GM12878 (cell line): ENCODE measurements around the gene RGS4. TPM values are rescaled to one million over a fixed set of nuclear protein-coding genes. Genes with fewer than 3 reads are reported as not detected.

Source experiments
- ATAC-seq: fragments of 200-7000 bp; cut with Tn5 transposase; 3 replicates; pipeline ENCODE4 v1.9.1; 2020; ENCODE audit warnings: mild to moderate bottlenecking, moderate library complexity
- BruUV-seq: library from RNA; stranded (reverse); fragments of 400-500 nt; replicated peaks from 2 replicates; lab custom pipeline; 2021; lab: Mats Ljungman, UMichigan
- CTCF ChIA-PET: fragments of 300-600 bp; sonication (Branson Sonifier 250); formaldehyde crosslinking; extraction: SDS; loops from one replicate; lab custom pipeline; 2021; ENCODE audit warnings: inconsistent platforms; lab: Yijun Ruan, JAX
- POLR2A ChIA-PET: fragments of 350-600 bp; formaldehyde crosslinking; extraction: SDS; loops from one replicate; lab custom pipeline; 2021; ENCODE audit warnings: inconsistent platforms; lab: Charles Lee
- RAD21 ChIA-PET: fragments of 300-600 bp; sonication (Branson Sonifier 250); formaldehyde crosslinking; loops from one replicate; lab custom pipeline; 2023; ENCODE audit warnings: antibody characterized with exemption; ENCODE audit not compliant: unreplicated experiment; lab: Charles Lee
- SMC1A ChIA-PET: fragments of 300-600 bp; sonication (Branson Sonifier 250); formaldehyde crosslinking; loops from one replicate; lab custom pipeline; 2023; ENCODE audit not compliant: unreplicated experiment, uncharacterized antibody; lab: Charles Lee
- DNase-seq: peaks from one replicate; pipeline ENCODE4 v3.0.0-alpha.2; 2011; ENCODE audit warnings: low read depth, low spot score
- FAIRE-seq: peaks from 3 replicates; lab custom pipeline; 2011; peaks lifted over from hg19 to GRCh38; lab: Jason Lieb, UNC
- H2AFZ ChIP-seq: 2 replicates; pipeline ENCODE4 v1.6.0; 2011; ENCODE audit warnings: low read depth, low read length, control low read depth; ENCODE audit not compliant: control insufficient read depth
- H3K27ac ChIP-seq: 2 replicates; pipeline ENCODE4 v1.5.1; 2011; ENCODE audit warnings: control low read depth; ENCODE audit not compliant: control insufficient read depth, insufficient read depth
- H3K27me3 ChIP-seq, 2 experiments: replicated peaks in 1 of 2; 2 replicates each; pipeline versions ENCODE4 v1.6.0 to v1.6.1; 2011; ENCODE audit warnings: low read length in 1 of 2; ENCODE audit not compliant: control insufficient read depth in 2 of 2, insufficient read depth in 2 of 2
- H3K36me3 ChIP-seq, 2 experiments: 2 replicates each; pipeline ENCODE4 v1.5.1; 2011; ENCODE audit warnings: low read length in 1 of 2; ENCODE audit not compliant: control insufficient read depth in 2 of 2, insufficient read depth in 2 of 2
- H3K4me1 ChIP-seq: 2 replicates; pipeline ENCODE4 v1.6.1; 2011; ENCODE audit warnings: mild to moderate bottlenecking, low read length, moderate library complexity, mixed read lengths; ENCODE audit not compliant: control insufficient read depth, insufficient read depth
- H3K4me2 ChIP-seq: 2 replicates; pipeline ENCODE4 v1.6.0; 2011; ENCODE audit warnings: control low read depth; ENCODE audit not compliant: control insufficient read depth, insufficient read depth
- H3K4me3 ChIP-seq: fragments of 200-600 bp; sonication (generic); 2 replicates; pipeline ENCODE4 v1.5.1; 2016
- H3K79me2 ChIP-seq: 2 replicates; pipeline ENCODE4 v1.6.0; 2011; ENCODE audit warnings: low read length; ENCODE audit not compliant: control insufficient read depth, insufficient read depth
- H3K9ac ChIP-seq: 2 replicates; pipeline ENCODE4 v1.8.0; 2011; ENCODE audit warnings: low read length, control low read depth, mixed read lengths; ENCODE audit not compliant: control insufficient read depth, insufficient read depth
- H3K9me3 ChIP-seq: replicated peaks from 3 replicates; pipeline ENCODE4 v1.5.1; 2011; ENCODE audit warnings: mild to moderate bottlenecking, low read length; ENCODE audit not compliant: control insufficient read depth, insufficient read depth
- H4K20me1 ChIP-seq: 2 replicates; pipeline ENCODE4 v1.6.0; 2011; ENCODE audit not compliant: control insufficient read depth, insufficient read depth
- CBFB ChIP-seq: IDR thresholded peaks from 2 replicates; pipeline ENCODE4 v1.6.1; 2016; ENCODE audit warnings: antibody characterized with exemption, low read depth
- CTCF ChIP-seq, 3 experiments: IDR thresholded peaks in 2 of 3; conservative IDR thresholded peaks in 1 of 3; 2 replicates each; pipeline ENCODE4 v1.5.1; 2011; ENCODE audit warnings: low read depth in 3 of 3, low read length in 3 of 3, mild to moderate bottlenecking in 3 of 3, control low read depth in 2 of 3, moderate library complexity in 2 of 3, inconsistent platforms in 1 of 3, mixed read lengths in 1 of 3; ENCODE audit not compliant: control insufficient read depth in 2 of 3, insufficient read depth in 1 of 3; ENCODE audit errors: extremely low read depth in 1 of 3
- HDAC2 ChIP-seq: fragments of 200-600 bp; sonication (generic); IDR thresholded peaks from 2 replicates; pipeline ENCODE4 v1.6.1; 2017
- IRF3 ChIP-seq: fragments of 450-650 bp; IDR thresholded peaks from 2 replicates; pipeline ENCODE4 v1.6.1; 2014; ENCODE audit warnings: mild to moderate bottlenecking
- MTA2 ChIP-seq: fragments of 450-650 bp; IDR thresholded peaks from 2 replicates; pipeline ENCODE4 v1.6.1; 2016; ENCODE audit warnings: low read depth, mild to moderate bottlenecking, moderate library complexity
- NKRF ChIP-seq: fragments of 450-650 bp; conservative IDR thresholded peaks from 2 replicates; pipeline ENCODE4 v1.6.1; 2017; ENCODE audit warnings: mild to moderate bottlenecking, moderate library complexity
- RAD21 ChIP-seq: IDR thresholded peaks from 2 replicates; pipeline ENCODE4 v1.6.1; 2011; ENCODE audit warnings: mild to moderate bottlenecking, low read depth, low read length, moderate library complexity; ENCODE audit not compliant: insufficient read depth
- SMAD1 ChIP-seq: fragments of 450-650 bp; IDR thresholded peaks from 2 replicates; pipeline ENCODE4 v1.6.1; 2018; ENCODE audit warnings: mild to moderate bottlenecking, low read depth; ENCODE audit not compliant: partially characterized antibody
- SP1 ChIP-seq: IDR thresholded peaks from one replicate; pipeline ENCODE4 v1.6.1; 2011; ENCODE audit warnings: low read depth, low read length
- SREBF2 ChIP-seq: IDR thresholded peaks from 2 replicates; pipeline ENCODE4 v1.6.1; 2012; ENCODE audit warnings: mild to moderate bottlenecking, low read length
- STAT3 ChIP-seq: IDR thresholded peaks from 2 replicates; pipeline ENCODE4 v1.6.1; 2011; ENCODE audit warnings: low read depth, low read length, improper control_type of control experiment
- TARDBP ChIP-seq: IDR thresholded peaks from 2 replicates; pipeline ENCODE4 v1.6.1; 2016; ENCODE audit warnings: borderline replicate concordance
- ZNF24 ChIP-seq: fragments of 450-650 bp; IDR thresholded peaks from 2 replicates; pipeline ENCODE4 v1.6.1; 2017; ENCODE audit warnings: antibody characterized with exemption, mild to moderate bottlenecking
- ZNF384 ChIP-seq: IDR thresholded peaks from 2 replicates; pipeline ENCODE4 v1.6.1; 2012; ENCODE audit warnings: low read depth, mild to moderate bottlenecking, low read length, improper control_type of control experiment, borderline replicate concordance
- WGBS: methylation state at CpG from one replicate; pipeline ENCODE4 v1.1.6; 2016; ENCODE audit warnings: low lambda C conversion rate; ENCODE audit not compliant: insufficient replicate concordance, insufficient coverage; ENCODE audit errors: missing lambda C conversion rate; 5-methylcytosine and 5-hydroxymethylcytosine counted together
- in situ Hi-C: fragments of 300-500 bp; cut with MboI; formaldehyde crosslinking; loops from 9 replicates; pipeline ENCODE4 v1.14.3; 2018; ENCODE audit warnings: mixed read lengths
- intact Hi-C: fragments of 100-400 bp; cut with micrococcal nuclease; formaldehyde crosslinking; loops from one replicate; pipeline ENCODE4 v1.14.2; 2022; ENCODE audit not compliant: unreplicated experiment
- polyA plus RNA-seq, 11 experiments: library from polyadenylated mRNA; depleted of rRNA in 4 of 11; unstranded in 6 of 11; stranded (reverse) in 5 of 11; fragments of >200 nt; fragmentation: Nextera tagmentation in 4 of 11; fragmentation: Illumina TruSeq in 1 of 11; extraction: Ambion mirVana in 4 of 11; extraction: Trizol in 1 of 11; gene quantifications; 1 replicate in 1 of 11; 2 replicates in 10 of 11; pipeline versions ENCODE4 v1.2.1 to v1.2.3, GENCODE V29; 2011 to 2016; ENCODE audit warnings: inconsistent platforms in 2 of 11, missing spikeins in 2 of 11, low read depth in 1 of 11
- total RNA-seq, 4 experiments: library from RNA; depleted of rRNA in 3 of 4; stranded (reverse); fragments of >200 nt in 3 of 4; fragmentation: Illumina TruSeq in 1 of 4; extraction: Trizol in 1 of 4; gene quantifications; 2 replicates each; pipeline versions ENCODE4 v1.2.1 to v1.2.3, GENCODE V29; 2013 to 2021

Gene RGS4
- total and polyA plus RNA-seq, 10 of the 15 experiments (the other 5 are each of a cell fraction or from before 2014, with no cell fraction given): 0.05 to 0.14 TPM; not detected in 8

- H2AFZ ChIP-seq: no peak overlapping the region
- DNase-seq (no peak), ATAC-seq (no peak), FAIRE-seq (no peak)
- BruUV-seq: no TSS peak
- H3K9ac ChIP-seq: no peak overlapping the region
- no peak overlapping the region for H3K4me3 ChIP-seq
- POLR2A ChIA-PET: no interaction called here
- peaks cover 0 to 8% of the 10 kb centered on the region in 2 experiments; a peak in 1 of 4 replicates for H3K27me3 ChIP-seq
- CTCF ChIA-PET: interaction anchor here (0.9 kb wide), 1 partner anchor 248 kb away, joined by 3 read pairs; no protein-coding TSS in a partner anchor
- no peaks in the 10 kb centered on the region for H3K79me2 ChIP-seq
- SMC1A ChIA-PET: no interaction called here
- H3K36me3 ChIP-seq: no peaks in the 10 kb centered on the region
- 0% methylated on average over 2 of the region's 2 CpGs for WGBS
- TF ChIP-seq IRF3 (no peak), STAT3 (no peak)
- H3K9me3 ChIP-seq: no peaks in the 10 kb centered on the region
- RAD21 ChIA-PET: no interaction called here
- H3K4me2 ChIP-seq: no peak overlapping the region
- no peak overlapping the region for H3K27ac ChIP-seq
- in situ Hi-C loops (no loop called here), intact Hi-C loops (no loop called here)
- no peaks in the 10 kb centered on the region for H4K20me1 ChIP-seq
- H3K4me1 ChIP-seq: no peaks in the 10 kb centered on the region
Measured at GRCh38 chr1:163066686-163067085, 2.5 kb upstream of the RGS4 start.

- CTCF ChIA-PET: interaction anchor here (1.1 to 8.1 kb wide), 4 partner anchors 107 to 251 kb away, joined by 3 to 136 read pairs (median 6); no protein-coding TSS in a partner anchor
- no peak overlapping the region for H2AFZ ChIP-seq
- H3K36me3 ChIP-seq: no peaks in the 10 kb centered on the region
- H3K4me3 ChIP-seq: no peak overlapping the region
- H3K79me2 ChIP-seq: no peaks in the 10 kb centered on the region
- no peak overlapping the region for H3K9ac ChIP-seq
- DNase-seq: no peak
- intact Hi-C loops: no loop called here
- FAIRE-seq: no peak
- SMC1A ChIA-PET: interaction anchor here (0.6 to 7.0 kb wide), 4 partner anchors 13 to 246 kb away, joined by 3 to 69 read pairs (median 3); no protein-coding TSS in a partner anchor
- no peaks in the 10 kb centered on the region for H4K20me1 ChIP-seq
- POLR2A ChIA-PET: no interaction called here
- BruUV-seq: no TSS peak
- H3K27me3 ChIP-seq: peaks cover 0 to 8% of the 10 kb centered on the region in 2 experiments; a peak in 1 of 4 replicates
- H3K4me2 ChIP-seq: no peak overlapping the region
- in situ Hi-C loops: no loop called here
- RAD21 ChIA-PET: interaction anchor here (0.6 to 1.7 kb wide), 2 partner anchors 221 to 247 kb away, joined by 3 to 8 read pairs; no protein-coding TSS in a partner anchor
- H3K27ac ChIP-seq: no peak overlapping the region
- no peaks in the 10 kb centered on the region for H3K9me3 ChIP-seq
- no peaks in the 10 kb centered on the region for H3K4me1 ChIP-seq
- 32% methylated on average over 5 of the region's 5 CpGs for WGBS
- no peak for ATAC-seq
- TF ChIP-seq ZNF384 (no peak), SP1 (no peak), TARDBP (no peak), CTCF (IDR thresholded peaks at IDR 0.05 in 2 of 3, conservative IDR thresholded peaks at IDR 0.05 in 1 of 3; ENCODE audit: control insufficient read depth in 2 of 3, extremely low read depth in 1 of 3, insufficient read depth in 1 of 3, low read depth in 3 of 3, low read length in 3 of 3) (no peak), CBFB (no peak), ZNF24 (no peak), MTA2 (no peak), SREBF2 (no peak), SMAD1 (no peak), HDAC2 (no peak), NKRF (no peak), RAD21 (no peak)
Measured at GRCh38 chr1:163068716-163069115, 445 bp upstream of the RGS4 start.
